ENCODE measurements around the gene HSPA1L.
A peak's percentile ranks its signal among the peaks of the same experiment; 100 is the strongest.

The HSPA1L gene

DNA sequence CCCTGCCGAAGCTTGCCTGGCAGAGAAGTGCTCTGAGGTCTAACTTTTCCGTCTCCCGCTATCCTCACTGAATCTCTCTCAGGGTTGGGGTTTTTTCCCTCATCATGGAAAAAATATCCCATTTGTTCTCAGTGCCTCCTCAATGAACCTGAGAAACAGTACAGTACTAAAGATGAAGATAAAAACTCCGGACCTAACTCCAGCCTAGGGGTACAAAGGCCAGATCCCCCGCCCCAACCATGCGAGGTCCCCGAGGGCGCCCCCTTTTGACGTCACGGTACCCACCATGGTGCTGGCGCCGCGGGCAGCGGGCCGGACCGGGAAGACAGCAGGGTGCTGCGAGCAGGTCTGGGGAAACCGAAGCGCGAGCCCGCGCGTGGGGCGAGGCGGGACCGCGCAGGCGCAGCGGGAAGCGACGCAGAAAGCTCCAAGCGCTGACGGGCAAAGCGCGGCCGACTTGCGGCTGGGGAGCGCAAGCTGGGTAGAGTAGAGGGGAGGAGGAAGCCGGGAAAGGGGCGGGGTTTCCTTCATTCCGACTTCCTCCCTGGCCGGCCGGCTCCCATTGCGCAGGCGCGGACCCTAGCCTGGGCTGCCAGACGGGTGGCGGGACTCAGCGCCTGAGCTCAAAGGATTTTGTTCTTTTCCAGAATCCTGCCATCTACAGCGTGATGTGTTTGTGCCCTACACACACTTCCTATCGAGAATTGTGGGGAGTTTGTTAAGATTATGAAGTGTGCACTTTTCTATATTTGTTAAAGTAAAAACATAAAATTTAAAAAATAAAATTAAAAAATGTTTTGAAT, 8.4 kb downstream of the HSPA1L start, which contains the start of gene LSM2 (continued):
- TF ChIP-seq SETDB1 (IDR thresholded peaks at IDR 0.05; ENCODE audit: insufficient read length, low read length) = no peak
- TF ChIP-seq SCRT1 (tag by site-specific recombination; IDR thresholded peaks at IDR 0.05; ENCODE audit: borderline replicate concordance) = no peak
- no peak for TF ChIP-seq ZNF169 (tag by site-specific recombination; IDR thresholded peaks at IDR 0.05)
- no peak for TF ChIP-seq ZNF514 (tag by site-specific recombination; IDR thresholded peaks at IDR 0.05)
- TF ChIP-seq ZNF239 (tag by site-specific recombination; IDR thresholded peaks at IDR 0.05) = no peak
- peak; percentile 33; the same call in 1 of the 2 replicates for TF ChIP-seq ZBTB48 (tag by site-specific recombination; IDR thresholded peaks at IDR 0.05)
- no peak for TF ChIP-seq ZNF274 (IDR thresholded peaks at IDR 0.05; ENCODE audit: low read length)
- no peak for TF ChIP-seq ZNF274 (tag by site-specific recombination; IDR thresholded peaks at IDR 0.05; ENCODE audit: borderline replicate concordance)
- TF ChIP-seq MZF1 (tag by site-specific recombination; IDR thresholded peaks at IDR 0.05; ENCODE audit: borderline replicate concordance) = no peak
- TF ChIP-seq ZNF658 (tag by site-specific recombination; IDR thresholded peaks at IDR 0.05) = no peak
- TF ChIP-seq ZNF510 (tag by site-specific recombination; IDR thresholded peaks at IDR 0.05; ENCODE audit: insufficient replicate concordance) = no peak
- TF ChIP-seq ZNF843 (tag by site-specific recombination; IDR thresholded peaks at IDR 0.05) = peak; percentile 37; the same call in 1 of the 2 replicates
- peak; percentile 76 for TF ChIP-seq ZFP37 (tag by site-specific recombination; IDR thresholded peaks at IDR 0.05)
- TF ChIP-seq ZBTB44 (tag by site-specific recombination; IDR thresholded peaks at IDR 0.05) = no peak
- no peak for TF ChIP-seq ZNF555 (tag by site-specific recombination; conservative IDR thresholded peaks at IDR 0.05)
- no peak for TF ChIP-seq ZFP3 (tag by site-specific recombination; IDR thresholded peaks at IDR 0.05; ENCODE audit: low read depth)
- TF ChIP-seq ZNF664 (tag by site-specific recombination; IDR thresholded peaks at IDR 0.05) = no peak
- peak; percentile 66; the same call in 1 of the 2 replicates for TF ChIP-seq KLF8 (tag by site-specific recombination; IDR thresholded peaks at IDR 0.05)
- no peak for TF ChIP-seq ZSCAN16 (tag by site-specific recombination; IDR thresholded peaks at IDR 0.05)
- TF ChIP-seq ZSCAN23 (tag by site-specific recombination; IDR thresholded peaks at IDR 0.05) = no peak
- TF ChIP-seq ZBTB20 (tag by site-specific recombination; IDR thresholded peaks at IDR 0.05) = peak; percentile 60; the same call in 1 of the 2 replicates
- TF ChIP-seq ZNF677 (tag by site-specific recombination; IDR thresholded peaks at IDR 0.05) = no peak
- TF ChIP-seq ZNF121 (tag by site-specific recombination; IDR thresholded peaks at IDR 0.05) = no peak
- TF ChIP-seq KLF10 (tag by site-specific recombination; IDR thresholded peaks at IDR 0.05) = no peak
- no peak for TF ChIP-seq MYNN (tag by site-specific recombination; IDR thresholded peaks at IDR 0.05; ENCODE audit: borderline replicate concordance)
- TF ChIP-seq ATF2 (tag by site-specific recombination; IDR thresholded peaks at IDR 0.05; ENCODE audit: low read depth) = 0 out of 2 replicates have a peak, but pooled peaks have one; percentile 7
- TF ChIP-seq ZNF335 (tag by site-specific recombination; conservative IDR thresholded peaks at IDR 0.05) = peak; percentile 99
- TF ChIP-seq, protein P1, sequence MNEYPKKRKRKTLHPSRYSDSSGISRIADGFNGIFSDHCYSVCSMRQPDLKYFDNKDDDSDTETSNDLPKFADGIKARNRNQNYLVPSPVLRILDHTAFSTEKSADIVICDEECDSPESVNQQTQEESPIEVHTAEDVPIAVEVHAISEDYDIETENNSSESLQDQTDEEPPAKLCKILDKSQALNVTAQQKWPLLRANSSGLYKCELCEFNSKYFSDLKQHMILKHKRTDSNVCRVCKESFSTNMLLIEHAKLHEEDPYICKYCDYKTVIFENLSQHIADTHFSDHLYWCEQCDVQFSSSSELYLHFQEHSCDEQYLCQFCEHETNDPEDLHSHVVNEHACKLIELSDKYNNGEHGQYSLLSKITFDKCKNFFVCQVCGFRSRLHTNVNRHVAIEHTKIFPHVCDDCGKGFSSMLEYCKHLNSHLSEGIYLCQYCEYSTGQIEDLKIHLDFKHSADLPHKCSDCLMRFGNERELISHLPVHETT (tag by site-specific recombination; IDR thresholded peaks at IDR 0.05) = 0 out of 2 replicates have a peak, but pooled peaks have one; percentile 27
- TF ChIP-seq ZNF529 (tag by site-specific recombination; IDR thresholded peaks at IDR 0.05; ENCODE audit: insufficient replicate concordance) = no peak
- no peak for TF ChIP-seq ZNF548 (tag by site-specific recombination; IDR thresholded peaks at IDR 0.05)
- no peak for TF ChIP-seq ZSCAN4 (tag by site-specific recombination; IDR thresholded peaks at IDR 0.05)
- no peak for TF ChIP-seq ZNF266 (tag by site-specific recombination; IDR thresholded peaks at IDR 0.05; ENCODE audit: low read depth)
- no peak for TF ChIP-seq PRDM6 (tag by site-specific recombination; IDR thresholded peaks at IDR 0.05)
- 0 out of 2 replicates have a peak, but pooled peaks have one; percentile 47 for TF ChIP-seq ZNF391 (tag by site-specific recombination; IDR thresholded peaks at IDR 0.05; ENCODE audit: borderline replicate concordance, low read depth)

All from HEK293 (cell line).